Stimulated activated CD4-positive, alpha-beta T cell treated with anti-CD3 and anti-CD28 coated beads, Interleukin-1b, Interleukin-23, amount 100 ng/mL, for 24 hours (primary cell): ENCODE measurements around the gene GOLGA8J.
"Not testable (repeated sequence)": the region's sequence is repeated elsewhere in the genome, so short reads cannot be mapped to it uniquely, and the experiment has no call there.

Experiments used
- DNase-seq, 4 experiments: peaks; one replicate each; pipeline ENCODE4 v3.0.0-alpha.2; 2020; ENCODE audit warnings: low read depth in 4 of 4, low spot score in 1 of 4

The GOLGA8J gene

DNA sequence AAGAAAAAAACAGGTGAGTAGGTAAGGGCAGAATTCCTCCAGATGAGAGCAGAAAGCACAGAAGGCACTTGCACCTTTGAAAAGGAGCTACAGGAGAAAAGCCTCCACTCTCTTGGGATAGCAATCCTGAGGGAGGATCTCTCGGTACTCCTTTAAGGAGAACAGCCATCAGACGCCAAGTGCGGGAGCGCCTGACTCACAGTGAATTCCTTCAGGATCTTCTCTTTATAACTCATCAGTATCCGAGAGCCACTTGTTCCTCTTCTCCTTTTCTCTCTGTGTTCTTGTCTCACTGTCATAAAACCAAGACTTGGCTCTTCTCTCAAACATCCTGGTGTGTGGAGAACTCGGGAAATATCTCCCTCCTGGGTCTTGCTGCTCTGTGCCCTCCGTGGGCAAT lies 10.1 kb upstream of the GOLGA8J start:
- DNase-seq, result no peak

DNA sequence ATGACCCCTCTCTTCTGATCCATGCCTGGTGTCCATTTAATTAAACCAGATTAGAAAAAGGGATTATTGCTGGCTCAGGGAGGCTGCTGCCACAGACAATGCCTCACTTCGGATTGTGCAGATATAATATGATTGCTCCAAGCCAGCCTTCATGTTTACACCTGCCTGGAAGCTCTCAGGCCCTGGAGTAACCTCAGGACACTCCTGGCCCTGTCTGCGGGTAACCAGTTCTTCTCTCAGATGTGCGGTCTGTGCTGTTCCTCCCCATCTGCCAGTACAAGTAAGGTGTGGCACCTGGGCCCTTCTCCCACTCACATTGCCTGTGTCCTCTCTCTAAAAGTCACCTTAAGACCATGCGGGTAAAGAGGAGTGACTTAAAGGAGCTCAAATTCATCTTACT lies 8.8 kb upstream of the GOLGA8J start:
- DNase-seq, result no peak

DNA sequence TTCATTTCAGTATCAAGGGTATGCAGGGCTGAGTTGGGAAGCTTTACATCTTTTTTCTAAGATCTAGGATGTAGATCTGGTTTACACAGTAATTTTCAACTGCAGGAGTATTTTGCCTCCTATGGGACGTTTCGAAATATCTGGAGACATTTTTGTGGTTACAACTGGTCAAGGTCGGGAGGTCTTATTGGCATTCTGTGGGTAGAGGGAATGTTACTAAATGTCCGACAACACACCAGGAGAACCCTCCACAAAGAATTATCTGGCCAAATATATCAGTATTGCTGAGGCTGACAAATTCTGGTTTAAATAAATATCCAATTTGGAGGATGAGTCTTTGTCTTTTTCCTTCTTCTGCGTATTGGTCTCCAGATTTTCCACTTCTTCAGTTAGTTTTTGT lies 1.9 kb upstream of the GOLGA8J start:
- not testable (repeated sequence) for DNase-seq

DNA sequence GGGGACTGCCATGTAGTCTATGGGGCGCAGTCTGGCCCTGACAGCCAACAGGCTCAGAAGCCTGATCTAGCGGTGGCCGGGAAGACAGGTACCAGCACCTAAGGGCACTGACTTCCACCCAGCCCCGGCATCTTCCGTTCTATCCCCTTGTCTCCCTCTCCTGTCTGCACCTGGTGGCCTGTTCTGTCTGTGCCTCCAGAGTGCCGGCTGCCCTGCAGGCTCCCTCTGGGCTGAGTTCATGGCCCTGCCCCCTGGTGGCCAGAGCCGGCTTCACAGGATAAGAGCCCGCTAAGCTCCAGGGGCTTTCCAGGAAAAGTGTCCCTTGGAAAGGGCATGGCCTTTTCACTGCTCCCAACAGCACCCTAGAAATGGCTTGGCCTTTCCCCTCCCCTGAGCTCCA lies 15.1 kb downstream of the GOLGA8J start:
- not testable (repeated sequence) for DNase-seq

DNA sequence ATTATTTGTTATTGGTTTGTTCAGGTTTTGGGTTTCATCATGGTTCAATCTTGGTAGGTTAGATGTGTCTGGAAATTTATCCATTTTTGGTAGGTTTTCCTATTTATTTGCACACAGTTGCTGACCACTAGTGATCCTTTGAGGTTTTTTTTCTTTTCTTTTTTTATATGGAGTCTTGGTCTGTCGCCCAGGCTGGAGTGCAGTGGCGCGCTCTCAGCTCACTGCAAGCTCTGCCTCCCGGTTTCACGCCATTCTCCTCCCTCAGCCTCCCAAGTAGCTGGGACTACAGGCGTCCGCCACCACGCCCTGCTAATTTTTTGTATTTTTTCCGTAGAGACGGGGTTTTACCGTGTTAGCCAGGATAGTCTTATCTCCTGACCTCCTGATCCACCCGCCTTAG lies 20.1 kb downstream of the GOLGA8J start:
- not testable (repeated sequence) for DNase-seq

DNA sequence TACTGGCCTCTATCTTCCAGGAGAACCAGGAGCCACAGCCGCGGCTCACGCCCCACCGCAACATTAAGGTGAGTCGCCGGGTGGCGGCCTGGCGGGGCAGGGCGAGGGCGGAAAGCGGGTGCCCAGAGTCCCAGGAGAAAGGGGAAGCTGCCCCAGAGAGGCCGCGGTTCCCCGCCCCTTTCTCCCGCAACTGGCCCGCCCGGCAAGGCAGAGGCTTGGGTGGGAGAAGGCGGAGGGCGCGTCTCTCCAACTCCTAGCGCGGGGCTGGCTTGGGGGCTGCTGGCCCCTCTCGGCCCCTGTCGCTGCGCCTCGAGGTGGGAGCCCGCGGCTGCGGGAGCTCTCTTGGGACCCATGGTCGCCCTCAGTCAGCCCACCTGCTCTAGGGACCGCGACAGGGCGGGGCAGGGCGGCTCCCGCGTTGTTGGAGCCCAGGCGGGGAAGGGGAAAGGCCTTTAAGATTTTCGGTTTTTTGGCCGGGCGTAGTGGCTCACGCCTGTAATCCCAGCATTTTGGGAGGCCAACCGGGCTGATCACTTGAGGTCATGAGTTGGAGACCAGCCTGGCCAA lies 21.3 kb downstream of the GOLGA8J start:
- not testable (repeated sequence) for DNase-seq

DNA sequence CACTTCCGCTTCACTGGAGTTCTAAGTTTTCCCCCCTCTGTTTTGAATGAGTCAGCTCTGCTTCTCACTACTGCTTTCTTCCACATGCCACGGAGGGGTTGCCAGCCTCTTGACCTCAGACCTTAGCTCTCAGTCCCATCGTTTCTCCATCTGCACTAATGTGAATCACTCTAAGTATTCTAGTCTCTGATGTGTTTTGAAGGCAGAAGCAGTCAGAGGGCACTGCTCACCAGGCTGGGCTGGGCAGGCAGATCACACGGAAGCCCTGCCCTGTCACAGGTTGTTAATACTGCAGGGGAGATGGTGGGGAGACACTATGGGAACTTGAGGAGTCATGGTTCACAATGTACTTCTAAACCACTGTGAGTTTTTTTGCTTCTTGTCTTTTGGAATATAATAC lies 27.8 kb downstream of the GOLGA8J start:
- not testable (repeated sequence) for DNase-seq

DNA sequence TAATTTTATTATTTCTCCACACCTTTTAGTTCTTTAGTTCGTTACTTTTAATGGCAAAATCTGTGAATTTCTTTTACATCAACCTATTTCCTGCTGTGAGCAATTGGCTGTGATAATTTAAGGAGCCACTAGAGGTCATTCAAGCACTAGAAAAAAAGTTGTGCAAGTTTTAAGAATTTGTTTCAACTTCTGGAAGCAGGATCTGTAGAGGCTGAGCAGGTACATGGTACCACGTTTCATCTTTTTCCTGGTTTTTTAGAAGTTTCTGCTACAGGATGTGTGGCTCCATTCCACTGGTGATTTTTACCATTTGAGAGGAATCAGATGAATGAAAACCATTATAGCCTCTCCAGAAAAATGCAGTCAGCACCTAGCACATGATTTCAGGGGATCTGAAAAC lies 47.3 kb downstream of the GOLGA8J start:
- DNase-seq, result not testable (repeated sequence)

DNA sequence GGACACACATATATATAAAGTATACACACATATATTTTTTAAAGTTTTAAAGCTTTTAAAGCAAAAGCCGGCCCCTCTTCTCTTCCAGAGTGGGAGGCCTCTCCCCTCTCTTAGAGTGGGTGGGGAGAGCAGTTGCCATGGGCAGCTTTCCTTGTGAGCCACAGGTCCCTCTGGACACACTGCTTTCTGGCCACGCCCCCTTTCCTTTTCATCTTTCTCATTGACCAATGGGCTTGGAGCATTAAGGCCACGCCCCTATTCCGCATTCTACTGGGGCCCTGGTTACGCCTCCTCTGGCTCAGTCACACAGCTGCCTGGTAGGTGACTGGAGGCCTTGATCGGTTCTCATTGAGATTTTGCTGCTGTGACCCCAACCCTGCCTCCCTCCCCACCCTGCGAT lies 52.0 kb downstream of the GOLGA8J start, which contains the start of gene GOLGA8T:
Gene GOLGA8T, plus strand, starts transcription at position 301 of the 400 bp plus-strand sequence. Its CDS starts 98 bp downstream, at position 399.
- DNase-seq, result not testable (repeated sequence)
